GM12874 (cell line): ENCODE data around the gene GRIP2.

Experiments used
- TF ChIP-seq, protein P1 (sequence below): IDR thresholded peaks from 2 replicates; pipeline ENCODE4 v1.5.1; 2011; ENCODE audit warnings: low read depth, mild to moderate bottlenecking, control low read depth, low read length, moderate library complexity; ENCODE audit not compliant: insufficient read depth

The GRIP2 gene

DNA sequence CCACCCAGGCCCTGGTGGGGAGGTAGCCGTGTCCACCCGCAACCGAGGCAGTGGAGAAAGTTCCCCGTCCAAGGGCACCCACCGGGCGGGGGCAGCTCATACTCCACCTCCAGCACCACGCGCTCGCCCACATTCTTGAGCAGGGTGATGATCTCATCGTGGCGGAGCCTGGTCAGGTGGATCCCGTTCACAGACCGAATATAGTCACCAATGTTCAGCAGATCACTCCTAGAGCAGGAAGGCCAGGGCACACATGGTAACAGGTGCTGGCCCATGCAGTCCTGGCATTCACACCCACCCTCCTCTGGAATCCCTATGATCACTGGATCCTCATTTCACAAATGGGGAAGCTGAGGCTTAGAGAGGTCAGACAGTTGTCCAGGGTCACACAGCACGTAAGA, 15.8 kb downstream of the GRIP2 start:
- TF ChIP-seq, protein P1, sequence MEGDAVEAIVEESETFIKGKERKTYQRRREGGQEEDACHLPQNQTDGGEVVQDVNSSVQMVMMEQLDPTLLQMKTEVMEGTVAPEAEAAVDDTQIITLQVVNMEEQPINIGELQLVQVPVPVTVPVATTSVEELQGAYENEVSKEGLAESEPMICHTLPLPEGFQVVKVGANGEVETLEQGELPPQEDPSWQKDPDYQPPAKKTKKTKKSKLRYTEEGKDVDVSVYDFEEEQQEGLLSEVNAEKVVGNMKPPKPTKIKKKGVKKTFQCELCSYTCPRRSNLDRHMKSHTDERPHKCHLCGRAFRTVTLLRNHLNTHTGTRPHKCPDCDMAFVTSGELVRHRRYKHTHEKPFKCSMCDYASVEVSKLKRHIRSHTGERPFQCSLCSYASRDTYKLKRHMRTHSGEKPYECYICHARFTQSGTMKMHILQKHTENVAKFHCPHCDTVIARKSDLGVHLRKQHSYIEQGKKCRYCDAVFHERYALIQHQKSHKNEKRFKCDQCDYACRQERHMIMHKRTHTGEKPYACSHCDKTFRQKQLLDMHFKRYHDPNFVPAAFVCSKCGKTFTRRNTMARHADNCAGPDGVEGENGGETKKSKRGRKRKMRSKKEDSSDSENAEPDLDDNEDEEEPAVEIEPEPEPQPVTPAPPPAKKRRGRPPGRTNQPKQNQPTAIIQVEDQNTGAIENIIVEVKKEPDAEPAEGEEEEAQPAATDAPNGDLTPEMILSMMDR: no peak

DNA sequence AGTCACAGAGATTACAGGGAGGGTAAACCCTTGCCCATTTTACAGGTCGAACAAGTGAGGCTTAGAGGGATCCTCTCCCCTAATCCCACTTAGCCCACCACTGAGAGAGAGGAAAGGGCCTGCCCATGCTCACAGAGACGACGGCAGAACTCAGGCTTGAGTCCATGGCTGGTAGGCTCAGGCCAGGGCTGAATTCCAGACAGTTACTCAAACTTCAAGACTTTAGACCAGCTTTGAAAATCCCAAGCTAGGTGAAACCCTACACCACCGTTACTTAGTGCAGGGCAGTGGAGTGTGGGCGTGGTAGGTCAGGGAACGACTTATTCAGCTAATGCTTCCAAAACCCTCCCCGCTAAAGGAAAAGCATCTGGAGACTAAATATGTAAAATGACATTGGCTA, 16.4 kb downstream of the GRIP2 start:
- TF ChIP-seq, protein P1: no peak

GRCh38 chr3:14522768-14523167, 17.4 kb downstream of the GRIP2 start:
- TF ChIP-seq, protein P1: no peak

DNA sequence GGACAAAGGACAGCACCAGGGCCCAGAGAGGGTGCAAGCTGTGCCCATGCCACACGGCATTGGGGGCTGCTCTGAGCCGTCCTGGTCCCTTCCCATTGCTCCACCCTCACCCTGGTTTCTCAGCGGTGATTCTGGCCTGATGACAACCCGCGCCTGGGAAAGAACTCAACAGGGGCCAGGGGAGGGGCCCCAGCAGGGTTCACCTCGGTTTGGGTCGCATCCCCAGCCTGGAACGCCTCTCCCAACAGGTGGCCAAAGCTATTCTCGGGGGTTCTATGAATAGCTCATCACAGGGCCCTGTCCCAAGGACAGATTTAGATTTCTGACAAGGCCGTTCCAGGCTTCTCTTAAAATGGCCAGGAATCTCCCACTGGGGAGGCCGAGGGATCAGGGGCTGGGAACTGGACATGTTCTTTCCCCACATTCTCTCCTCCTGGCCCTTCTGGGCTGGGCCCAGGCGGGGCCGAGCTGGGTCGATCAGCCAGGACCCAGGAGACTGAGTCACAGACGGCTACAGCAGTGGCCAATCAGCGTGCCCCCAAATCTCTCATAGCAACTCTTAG, 17.9 kb downstream of the GRIP2 start:
- TF ChIP-seq, protein P1: no peak

DNA sequence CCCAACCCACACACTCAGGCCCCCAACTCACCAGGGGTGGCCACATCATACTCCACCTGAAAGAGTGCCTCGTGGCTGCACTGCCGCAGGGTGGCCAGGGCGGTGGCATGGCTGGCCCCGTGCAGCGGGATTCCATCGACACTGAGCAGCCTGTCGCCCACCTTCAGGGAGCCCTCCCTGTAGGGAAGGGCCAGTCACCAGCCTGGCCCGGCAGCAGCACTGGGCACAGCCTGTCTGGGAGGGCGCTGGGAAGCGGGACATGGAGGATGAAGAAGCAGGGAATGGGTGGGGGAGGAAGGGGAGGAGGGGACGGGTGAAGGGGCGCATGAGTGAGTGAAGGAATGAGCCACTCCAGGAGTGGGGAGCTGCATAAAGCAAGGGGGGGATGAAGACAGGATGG, 18.5 kb downstream of the GRIP2 start:
- TF ChIP-seq, protein P1: no peak

DNA sequence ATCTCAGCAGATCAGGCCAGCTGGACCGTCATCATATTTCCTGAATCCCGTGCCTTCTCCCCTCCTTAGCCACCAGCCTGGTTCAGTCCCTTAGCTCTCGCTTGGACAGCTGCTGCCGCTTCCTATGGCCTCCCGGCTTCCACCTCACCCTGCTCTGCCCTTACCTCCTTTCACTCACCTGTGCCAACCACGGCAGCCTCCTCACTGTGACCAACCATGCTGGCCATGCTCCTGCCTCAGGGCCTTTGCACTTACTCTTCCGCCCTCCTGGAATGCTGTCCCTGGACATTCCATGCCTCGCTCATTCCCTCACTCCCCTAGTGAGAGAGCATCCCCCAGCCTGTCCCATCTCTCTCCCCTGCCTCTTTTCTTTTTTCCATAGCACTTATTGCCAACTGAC, 19.2 kb downstream of the GRIP2 start:
- TF ChIP-seq, protein P1: no peak

DNA sequence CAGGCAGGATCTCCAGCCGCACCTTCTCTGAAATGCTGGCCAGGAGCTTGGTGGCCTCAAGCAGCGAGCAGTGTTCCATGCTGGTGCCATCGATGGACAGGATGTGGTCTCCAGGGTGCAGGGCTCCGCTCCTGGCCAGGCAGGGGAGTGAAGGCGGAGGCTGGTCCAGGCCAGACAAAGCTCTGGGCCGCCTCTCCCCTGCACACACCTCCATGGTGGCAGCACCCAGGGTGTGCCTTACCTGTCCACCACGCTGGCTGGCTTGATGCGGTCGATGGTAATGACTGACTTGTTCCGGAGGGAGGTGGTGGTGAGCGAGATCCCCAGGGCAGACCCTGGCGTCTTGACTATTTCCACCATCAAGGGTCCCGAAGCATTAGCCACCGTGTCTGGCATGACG, 20.0 kb downstream of the GRIP2 start:
- TF ChIP-seq, protein P1: no peak
